Measurements from ENCODE around the gene TAMALIN.
"Not testable (repeated sequence)": the region's sequence is repeated elsewhere in the genome, so short reads cannot be mapped to it uniquely, and the experiment has no call there.

TAMALIN gene

GRCh38 chr12:52006726-52007157, at the start of gene TAMALIN:
TAMALIN (plus strand) TSS chr12:52006946; CDS start chr12:52007020, 74 bp downstream.
- peak; percentile 78 for DNase-seq

- DNase-seq, result no peak
Measured at GRCh38 chr12:51958542-51958941, 48.2 kb upstream of the TAMALIN start.

GRCh38 chr12:51959211-51959610, 47.5 kb upstream of the TAMALIN start:
- no peak for DNase-seq

- DNase-seq, result no peak
Measured at GRCh38 chr12:51959921-51960320, 46.8 kb upstream of the TAMALIN start.

GRCh38 chr12:51960488-51960887, 46.3 kb upstream of the TAMALIN start:
- no peak for DNase-seq

GRCh38 chr12:51960890-51961289, 45.9 kb upstream of the TAMALIN start:
- DNase-seq, result no peak

GRCh38 chr12:51961834-51962233, 44.9 kb upstream of the TAMALIN start:
- peak; percentile 20 for DNase-seq

GRCh38 chr12:51962737-51963136, 44.0 kb upstream of the TAMALIN start:
- DNase-seq, result no peak

GRCh38 chr12:51963477-51963876, 43.3 kb upstream of the TAMALIN start:
- DNase-seq, result no peak

GRCh38 chr12:51969643-51970042, 37.1 kb upstream of the TAMALIN start:
- no peak for DNase-seq

- no peak for DNase-seq
Measured at GRCh38 chr12:51970904-51971646, 35.7 kb upstream of the TAMALIN start.

GRCh38 chr12:51971679-51972421, 34.9 kb upstream of the TAMALIN start:
- no peak for DNase-seq

GRCh38 chr12:51972422-51972812, 34.3 kb upstream of the TAMALIN start:
- no peak for DNase-seq

- DNase-seq, result no peak
Measured at GRCh38 chr12:51972849-51973273, 33.9 kb upstream of the TAMALIN start.

- no peak for DNase-seq
Measured at GRCh38 chr12:51973560-51973959, 33.2 kb upstream of the TAMALIN start.

- DNase-seq, result no peak
Measured at GRCh38 chr12:51974646-51975045, 32.1 kb upstream of the TAMALIN start.

GRCh38 chr12:51975196-51975595, 31.6 kb upstream of the TAMALIN start:
- no peak for DNase-seq

- DNase-seq, result no peak
Measured at GRCh38 chr12:51976376-51977160, 30.2 kb upstream of the TAMALIN start.

GRCh38 chr12:51977320-51977753, 29.4 kb upstream of the TAMALIN start:
- DNase-seq, result no peak

- not testable (repeated sequence) for DNase-seq
Measured at GRCh38 chr12:51979306-51979705, 27.4 kb upstream of the TAMALIN start.

GRCh38 chr12:51980051-51980808, 26.5 kb upstream of the TAMALIN start:
- peak; percentile 60 for DNase-seq

GRCh38 chr12:51980809-51981127, 26.0 kb upstream of the TAMALIN start:
- no peak for DNase-seq

GRCh38 chr12:51984657-51985056, 22.1 kb upstream of the TAMALIN start:
- no peak for DNase-seq

Data from NCI-H146 (cell line).